SU-DHL-6 (cell line): Measurements from ENCODE around the gene PHRF1.

ENCODE experiments used
- H2AFZ ChIP-seq: fragments of 200-600 bp; sonication (generic); 2 replicates; pipeline ENCODE4 v1.6.1; 2014; ENCODE audit warnings: low read depth, mild to moderate bottlenecking, moderate library complexity, mixed read lengths, antibody characterized with exemption, low read length; ENCODE audit not compliant: severe bottlenecking
- H3F3A ChIP-seq: fragments of 200-600 bp; shearing (Covaris generic); 2 replicates; pipeline ENCODE4 v1.6.0; 2016; ENCODE audit warnings: antibody characterized with exemption, mild to moderate bottlenecking; ENCODE audit not compliant: insufficient read depth
- H3K27ac ChIP-seq: fragments of 200-600 bp; sonication (generic); 2 replicates; pipeline ENCODE4 v1.5.1; 2016; ENCODE audit warnings: low read depth, mild to moderate bottlenecking, low read length, moderate library complexity, mixed read lengths
- H3K27me3 ChIP-seq: fragments of 200-600 bp; sonication (generic), shearing (Covaris generic); 2 replicates; pipeline ENCODE4 v1.6.0; 2014; ENCODE audit warnings: mild to moderate bottlenecking, low read length
- H3K36me3 ChIP-seq: fragments of 200-600 bp; sonication (generic); 2 replicates; pipeline ENCODE4 v1.6.1; 2014; ENCODE audit warnings: mild to moderate bottlenecking, low read length, mixed read lengths
- H3K4me2 ChIP-seq: fragments of 300-600, 200-600 bp; shearing (Covaris generic), sonication (generic); 2 replicates; pipeline ENCODE4 v1.6.0; 2014; ENCODE audit warnings: low read length, low read depth, mild to moderate bottlenecking; ENCODE audit not compliant: poor library complexity, severe bottlenecking
- H3K4me3 ChIP-seq: fragments of 200-600 bp; sonication (generic); 2 replicates; pipeline ENCODE4 v1.5.1; 2014; ENCODE audit warnings: antibody characterized with exemption, low read length, mild to moderate bottlenecking, mixed read lengths; ENCODE audit not compliant: insufficient read depth, poor library complexity, severe bottlenecking
- H3K79me2 ChIP-seq: fragments of 200-600 bp; sonication (generic); 2 replicates; pipeline ENCODE4 v1.6.1; 2014; ENCODE audit warnings: mild to moderate bottlenecking, low read length, moderate library complexity; ENCODE audit not compliant: insufficient read depth
- H3K9ac ChIP-seq: fragments of 200-600 bp; sonication (generic); 2 replicates; pipeline ENCODE4 v1.7.0; 2014; ENCODE audit warnings: mild to moderate bottlenecking, low read length
- H3K9me2 ChIP-seq: fragments of 200-600 bp; sonication (generic); replicated peaks from 2 replicates; pipeline ENCODE4 v1.6.1; 2014; ENCODE audit warnings: low read length; ENCODE audit not compliant: insufficient read depth
- H3K9me3 ChIP-seq: fragments of 200-600 bp; sonication (generic); 2 replicates; pipeline ENCODE4 v1.6.1; 2014; ENCODE audit warnings: low read length, mixed read lengths; ENCODE audit not compliant: insufficient read depth
- H4K20me1 ChIP-seq: fragments of 200-600 bp; sonication (generic); 2 replicates; pipeline ENCODE4 v1.6.1; 2014; ENCODE audit warnings: low read depth, mild to moderate bottlenecking, antibody characterized with exemption, low read length, moderate library complexity, mixed read lengths
- CTCF ChIP-seq: fragments of 200-600 bp; sonication (generic); IDR thresholded peaks from one replicate; pipeline ENCODE4 v1.5.1; 2017; ENCODE audit warnings: antibody characterized with exemption, mild to moderate bottlenecking, low read length, moderate library complexity; ENCODE audit not compliant: insufficient read depth, poor library complexity, severe bottlenecking
- EZH2phosphoT487 ChIP-seq: fragments of 200-600 bp; sonication (generic), shearing (Covaris generic); conservative IDR thresholded peaks from 2 replicates; pipeline ENCODE4 v1.6.1; 2018; ENCODE audit warnings: mild to moderate bottlenecking, antibody characterized with exemption, low read length, moderate library complexity, mixed read lengths

Gene PHRF1

GRCh38 chr11:621838-622237 lies 45.6 kb downstream of the PHRF1 start:
- TF ChIP-seq EZH2phosphoT487 (no peak), CTCF (no peak)
- no peak overlapping the region for H3K9ac ChIP-seq
- 0 out of 2 replicates have a peak, but pooled peaks cover 3% of the 10 kb centered on the region for H3F3A ChIP-seq
- H3K27me3 ChIP-seq: no peaks in the 10 kb centered on the region
- no peaks in the 10 kb centered on the region for H3K36me3 ChIP-seq
- no peak overlapping the region for H3K27ac ChIP-seq
- H3K9me3 ChIP-seq: no peaks in the 10 kb centered on the region
- H3K4me3 ChIP-seq: no peak overlapping the region
- H4K20me1 ChIP-seq: no peaks in the 10 kb centered on the region
- H3K4me2 ChIP-seq: no peak overlapping the region
- no peaks in the 10 kb centered on the region for H3K9me2 ChIP-seq
- H3K79me2 ChIP-seq: no peaks in the 10 kb centered on the region
- no peak overlapping the region for H2AFZ ChIP-seq

- H3K9ac ChIP-seq: no peak overlapping the region
- H3K27ac ChIP-seq: no peak overlapping the region
- H3K9me2 ChIP-seq: no peaks in the 10 kb centered on the region
- H4K20me1 ChIP-seq: no peaks in the 10 kb centered on the region
- H3K27me3 ChIP-seq: no peaks in the 10 kb centered on the region
- H3K4me3 ChIP-seq: no peak overlapping the region
- H3K36me3 ChIP-seq: no peaks in the 10 kb centered on the region
- H3F3A ChIP-seq: 0 out of 2 replicates have a peak, but pooled peaks cover 6% of the 10 kb centered on the region
- H3K9me3 ChIP-seq: no peaks in the 10 kb centered on the region
- TF ChIP-seq EZH2phosphoT487 (no peak), CTCF (no peak)
- H2AFZ ChIP-seq: no peak overlapping the region
- H3K79me2 ChIP-seq: no peaks in the 10 kb centered on the region
- H3K4me2 ChIP-seq: no peak overlapping the region
Measured at GRCh38 chr11:623349-623869, 47.1 kb downstream of the PHRF1 start.

- TF ChIP-seq EZH2phosphoT487 (no peak), CTCF (no peak)
- Histone ChIP-seq H3K27me3 (no peaks in the 10 kb centered on the region), H3K9ac (no peak overlapping the region), H3K4me3 (no peak overlapping the region), H3K9me3 (no peaks in the 10 kb centered on the region), H3K9me2 (no peaks in the 10 kb centered on the region), H3K4me2 (no peak overlapping the region), H3K27ac (no peak overlapping the region), H4K20me1 (no peaks in the 10 kb centered on the region), H3K36me3 (no peaks in the 10 kb centered on the region), H3K79me2 (no peaks in the 10 kb centered on the region), H2AFZ (no peak overlapping the region), H3F3A (0 out of 2 replicates have a peak, but pooled peaks cover 12% of the 10 kb centered on the region)
Measured at GRCh38 chr11:623999-624704, 47.9 kb downstream of the PHRF1 start.
